HG02870 (cell line): ENCODE data around the gene CDH4.
"Not testable (repeated sequence)": the region's sequence is repeated elsewhere in the genome, so short reads cannot be mapped to it uniquely, and the experiment has no call there.

Experiments
- ATAC-seq: cut with Tn5 transposase; IDR thresholded peaks from one replicate; pipeline ENCODE4 v1.9.1; 2021; ENCODE audit warnings: mild to moderate bottlenecking, moderate library complexity; ENCODE audit not compliant: unreplicated experiment

The CDH4 gene

GRCh38 chr20:61937146-61937962 lies 685.3 kb downstream of the CDH4 start:
- no peak for ATAC-seq

GRCh38 chr20:61937963-61938838 lies 686.1 kb downstream of the CDH4 start:
- no peak for ATAC-seq

GRCh38 chr20:61938839-61939690 lies 687.0 kb downstream of the CDH4 start:
- no peak for ATAC-seq

- ATAC-seq: no peak
These were observed 687.8 kb downstream of the CDH4 start for GRCh38 chr20:61939691-61940360.

- no peak for ATAC-seq
These were observed 688.4 kb downstream of the CDH4 start for GRCh38 chr20:61940491-61940890.

- ATAC-seq: no peak
These were observed 689.1 kb downstream of the CDH4 start for GRCh38 chr20:61940976-61941720.

GRCh38 chr20:61941721-61942405 lies 689.8 kb downstream of the CDH4 start:
- no peak for ATAC-seq

GRCh38 chr20:61942526-61942925 lies 690.5 kb downstream of the CDH4 start:
- no peak for ATAC-seq

GRCh38 chr20:61944967-61945366 lies 692.9 kb downstream of the CDH4 start:
- ATAC-seq: not testable (repeated sequence)

GRCh38 chr20:61945495-61945894 lies 693.4 kb downstream of the CDH4 start:
- ATAC-seq: not testable (repeated sequence)

GRCh38 chr20:61948056-61948455 lies 696.0 kb downstream of the CDH4 start:
- not testable (repeated sequence) for ATAC-seq

- ATAC-seq: no peak
These were observed 696.7 kb downstream of the CDH4 start for GRCh38 chr20:61948586-61949362.

GRCh38 chr20:61949363-61949713 lies 697.3 kb downstream of the CDH4 start:
- ATAC-seq: no peak

- no peak for ATAC-seq
These were observed 697.9 kb downstream of the CDH4 start for GRCh38 chr20:61949714-61950640.

GRCh38 chr20:61950641-61951071 lies 698.6 kb downstream of the CDH4 start:
- no peak for ATAC-seq

- ATAC-seq: no peak
These were observed 699.9 kb downstream of the CDH4 start for GRCh38 chr20:61951695-61952533.
